ENCODE results near the gene ZNF284. TPM values are rescaled to one million over a fixed set of nuclear protein-coding genes. Genes with fewer than 3 reads are reported as not detected.
A peak's percentile ranks its signal among the peaks of the same experiment; 100 is the strongest.

ZNF284 gene
- total RNA-seq, 2 experiments from 2014 or later = 2.2 to 2.5 TPM

DNA sequence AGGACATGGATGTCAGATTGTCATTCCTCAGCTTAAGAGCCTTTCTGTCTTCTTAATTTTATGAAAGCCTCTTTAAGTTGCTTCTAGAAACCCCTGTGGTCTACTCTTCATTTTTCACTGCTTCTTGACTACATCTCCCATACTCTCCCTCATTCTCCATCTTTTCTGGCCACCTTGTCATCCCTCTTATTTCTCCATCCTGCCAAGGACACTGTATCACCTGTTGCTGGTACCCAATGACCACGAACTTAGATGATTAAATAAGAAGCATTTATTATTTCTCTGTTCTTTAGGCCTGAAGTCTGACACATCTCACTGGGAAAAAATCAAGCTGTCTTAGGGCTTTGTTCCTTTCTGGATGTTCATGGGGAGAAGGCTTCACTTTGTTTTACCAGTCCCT lies 10.9 kb upstream of the ZNF284 start:
- ATAC-seq (no peak), DNase-seq (no peak)
- CTCF ChIA-PET = no interaction called here
- H3K4me3 Mint-ChIP-seq = no peak overlapping the region
- no peaks in the 10 kb centered on the region for H3K27me3 Mint-ChIP-seq (ENCODE audit: low read depth)
- H3K9me3 Mint-ChIP-seq (ENCODE audit: insufficient read depth) = peaks cover 7% of the 10 kb centered on the region
- POLR2A ChIA-PET = no interaction called here
- peaks cover 18% of the 10 kb centered on the region for H3K36me3 Mint-ChIP-seq (ENCODE audit: low read depth)
- H3K27ac Mint-ChIP-seq = no peak overlapping the region
- peaks cover 5% of the 10 kb centered on the region for H3K4me1 Mint-ChIP-seq (ENCODE audit: low read depth)

DNA sequence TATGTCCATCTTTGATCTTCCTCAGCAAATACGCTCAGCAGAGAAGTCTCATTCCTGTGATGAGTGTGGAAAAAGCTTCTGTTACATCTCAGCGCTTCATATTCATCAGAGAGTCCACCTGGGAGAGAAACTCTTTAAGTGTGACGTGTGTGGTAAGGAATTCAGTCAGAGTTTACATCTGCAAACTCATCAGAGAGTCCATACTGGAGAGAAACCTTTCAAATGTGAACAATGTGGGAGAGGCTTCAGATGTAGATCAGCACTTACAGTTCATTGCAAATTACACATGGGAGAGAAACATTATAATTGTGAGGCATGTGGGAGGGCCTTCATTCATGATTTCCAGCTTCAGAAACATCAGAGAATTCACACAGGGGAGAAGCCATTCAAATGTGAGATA lies 5.7 kb upstream of the ZNF284 start:
- no peak for DNase-seq
- Mint-ChIP-seq H3K4me1 (ENCODE audit: low read depth) (peaks cover 4% of the 10 kb centered on the region), H3K9me3 (ENCODE audit: insufficient read depth) (peaks cover 37% of the 10 kb centered on the region), H3K27ac (no peak overlapping the region), H3K4me3 (no peak overlapping the region), H3K27me3 (ENCODE audit: low read depth) (no peaks in the 10 kb centered on the region), H3K36me3 (ENCODE audit: low read depth) (peaks cover 28% of the 10 kb centered on the region)
- no peak for ATAC-seq
- POLR2A ChIA-PET = no interaction called here
- CTCF ChIA-PET = interaction anchor here (0.7 to 2.1 kb wide), 2 partner anchors 11 to 301 kb away, joined by 3 to 4 read pairs; no protein-coding TSS in a partner anchor

DNA sequence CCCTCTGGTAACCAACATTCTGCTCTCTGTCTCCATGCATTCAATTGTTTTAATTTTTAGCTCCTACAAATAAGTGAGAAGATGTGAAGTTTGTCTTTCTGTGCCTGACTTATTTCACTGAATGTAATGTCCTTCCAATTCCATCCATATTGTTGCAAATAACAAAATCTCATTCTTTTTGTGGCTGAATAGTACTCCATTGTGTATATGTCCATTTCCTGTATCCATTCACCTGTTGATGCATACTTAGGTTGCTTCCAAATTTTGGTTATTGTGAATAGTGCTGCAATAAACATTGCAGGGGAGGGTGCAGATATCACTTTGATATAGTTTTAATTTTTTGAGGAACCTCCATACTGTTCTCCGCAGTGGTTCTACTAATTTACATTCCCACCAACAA lies 2.5 kb upstream of the ZNF284 start:
- Mint-ChIP-seq H3K4me3 (no peak overlapping the region), H3K27ac (no peak overlapping the region), H3K9me3 (ENCODE audit: insufficient read depth) (peaks cover 33% of the 10 kb centered on the region), H3K36me3 (ENCODE audit: low read depth) (peaks cover 32% of the 10 kb centered on the region), H3K27me3 (ENCODE audit: low read depth) (no peaks in the 10 kb centered on the region), H3K4me1 (ENCODE audit: low read depth) (peaks cover 23% of the 10 kb centered on the region)
- ChIA-PET POLR2A (no interaction called here), CTCF (no interaction called here)
- DNase-seq (no peak), ATAC-seq (no peak)

DNA sequence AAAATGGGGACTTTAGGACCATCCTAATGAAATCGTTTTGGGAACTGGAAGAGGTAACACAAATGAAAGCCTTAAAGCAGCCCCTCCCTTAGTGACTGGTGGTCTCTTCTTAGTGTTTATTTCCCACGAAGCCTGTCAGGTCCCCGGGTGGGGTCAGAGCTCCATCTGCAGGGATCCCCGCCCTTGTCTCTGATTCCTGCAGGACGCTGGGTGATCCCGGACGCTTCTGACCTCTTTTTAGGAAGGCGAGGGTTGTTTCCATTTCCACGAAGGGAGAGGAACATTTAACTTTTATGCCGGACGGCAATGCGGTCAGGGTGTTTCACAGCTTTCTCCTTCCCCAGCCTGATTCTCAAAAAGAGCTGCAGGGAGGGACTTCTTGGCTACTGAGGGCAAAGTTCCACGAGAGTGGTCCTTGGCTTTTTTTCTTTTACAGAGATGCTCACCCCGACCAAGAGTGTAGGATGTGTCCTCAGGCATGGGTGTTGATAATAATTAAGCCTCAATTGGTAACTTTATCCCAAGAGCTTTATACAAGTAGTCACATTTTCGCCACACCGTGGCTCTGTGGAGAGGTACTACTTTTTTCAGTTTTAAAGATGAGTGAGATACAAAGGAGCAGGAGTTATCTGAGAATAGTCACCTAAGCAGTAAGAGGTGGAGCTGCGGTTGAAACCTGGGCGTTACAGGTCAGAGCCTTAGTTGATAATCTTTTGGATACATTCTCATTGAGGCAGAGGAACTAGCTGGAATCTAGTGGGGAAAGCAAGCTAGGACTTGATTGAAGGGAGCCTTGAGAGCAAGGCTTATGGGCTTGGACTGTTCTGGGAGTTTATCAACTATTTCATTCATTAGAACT lies 813 bp downstream of the ZNF284 start:
- ChIA-PET CTCF (interaction anchor here (1.1 to 1.3 kb wide), 2 partner anchors 22 to 92 kb away, joined by 3 to 8 read pairs; partner anchors contain the start of gene ZNF226), POLR2A (interaction anchor here (0.6 to 1.2 kb wide), 3 partner anchors 14 to 69 kb away, joined by 3 to 4 read pairs (median 3); partner anchors contain the start of gene ZNF224)
- peak overlapping the region; percentile 78 for H3K4me3 Mint-ChIP-seq
- H3K27me3 Mint-ChIP-seq (ENCODE audit: low read depth) = no peaks in the 10 kb centered on the region
- H3K9me3 Mint-ChIP-seq (ENCODE audit: insufficient read depth) = peaks cover 25% of the 10 kb centered on the region
- peak overlapping the region; percentile 77 for H3K27ac Mint-ChIP-seq
- H3K4me1 Mint-ChIP-seq (ENCODE audit: low read depth) = peaks cover 23% of the 10 kb centered on the region
- peaks cover 25% of the 10 kb centered on the region for H3K36me3 Mint-ChIP-seq (ENCODE audit: low read depth)
- DNase-seq (peak; percentile 24), ATAC-seq (no peak)

DNA sequence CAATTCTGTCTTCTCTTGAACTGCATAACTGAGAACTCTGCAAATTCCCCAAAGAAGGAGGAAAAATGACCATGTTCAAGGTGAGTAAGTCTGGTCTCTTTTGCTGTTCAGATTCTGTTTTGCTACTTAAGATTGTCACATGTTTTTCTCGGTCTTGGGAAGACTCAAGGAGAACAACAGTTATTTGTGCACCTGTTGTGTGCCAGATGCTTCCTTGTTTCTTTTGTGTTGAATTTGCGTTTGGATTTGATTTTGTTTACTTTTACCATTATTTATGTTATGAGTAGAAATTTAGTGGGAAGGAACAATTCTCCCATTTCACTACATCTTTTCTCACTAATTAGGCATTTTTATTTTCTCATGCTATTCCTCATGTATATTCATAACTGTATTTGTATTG lies 4.4 kb downstream of the ZNF284 start:
- Mint-ChIP-seq H3K36me3 (ENCODE audit: low read depth) (peaks cover 32% of the 10 kb centered on the region), H3K9me3 (ENCODE audit: insufficient read depth) (peaks cover 11% of the 10 kb centered on the region), H3K4me1 (ENCODE audit: low read depth) (peaks cover 19% of the 10 kb centered on the region), H3K27me3 (ENCODE audit: low read depth) (no peaks in the 10 kb centered on the region), H3K27ac (no peak overlapping the region), H3K4me3 (no peak overlapping the region)
- DNase-seq = no peak
- ChIA-PET POLR2A (no interaction called here), CTCF (no interaction called here)
- ATAC-seq = no peak

DNA sequence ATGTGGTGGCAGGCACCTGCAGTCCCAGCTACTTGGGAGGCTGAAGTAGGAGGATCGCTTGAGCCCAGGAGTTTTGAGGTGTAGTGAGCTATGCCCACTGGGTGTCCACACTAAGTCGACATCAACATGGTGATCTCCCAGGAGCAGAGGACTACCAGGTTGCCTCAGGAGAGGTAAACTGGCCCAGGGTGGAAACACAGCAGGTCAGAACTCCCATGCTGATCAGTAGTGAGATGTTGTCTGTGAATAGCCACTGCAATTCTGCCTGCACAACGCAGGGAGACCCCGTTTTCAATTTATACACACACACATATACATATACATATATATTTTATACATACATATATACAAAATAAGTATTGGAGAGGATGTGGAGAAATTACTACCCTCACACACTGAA lies 20.1 kb downstream of the ZNF284 start:
- H3K27me3 Mint-ChIP-seq (ENCODE audit: low read depth) = no peaks in the 10 kb centered on the region
- no peak overlapping the region for H3K27ac Mint-ChIP-seq
- POLR2A ChIA-PET = no interaction called here
- H3K36me3 Mint-ChIP-seq (ENCODE audit: low read depth) = peaks cover 20% of the 10 kb centered on the region
- peaks cover 9% of the 10 kb centered on the region for H3K4me1 Mint-ChIP-seq (ENCODE audit: low read depth)
- no peak overlapping the region for H3K4me3 Mint-ChIP-seq
- peaks cover 6% of the 10 kb centered on the region for H3K9me3 Mint-ChIP-seq (ENCODE audit: insufficient read depth)
- CTCF ChIA-PET = interaction anchor here (0.9 kb wide), 1 partner anchor 16 kb away, joined by 3 read pairs; no protein-coding TSS in a partner anchor
- ATAC-seq (no peak), DNase-seq (no peak)

DNA sequence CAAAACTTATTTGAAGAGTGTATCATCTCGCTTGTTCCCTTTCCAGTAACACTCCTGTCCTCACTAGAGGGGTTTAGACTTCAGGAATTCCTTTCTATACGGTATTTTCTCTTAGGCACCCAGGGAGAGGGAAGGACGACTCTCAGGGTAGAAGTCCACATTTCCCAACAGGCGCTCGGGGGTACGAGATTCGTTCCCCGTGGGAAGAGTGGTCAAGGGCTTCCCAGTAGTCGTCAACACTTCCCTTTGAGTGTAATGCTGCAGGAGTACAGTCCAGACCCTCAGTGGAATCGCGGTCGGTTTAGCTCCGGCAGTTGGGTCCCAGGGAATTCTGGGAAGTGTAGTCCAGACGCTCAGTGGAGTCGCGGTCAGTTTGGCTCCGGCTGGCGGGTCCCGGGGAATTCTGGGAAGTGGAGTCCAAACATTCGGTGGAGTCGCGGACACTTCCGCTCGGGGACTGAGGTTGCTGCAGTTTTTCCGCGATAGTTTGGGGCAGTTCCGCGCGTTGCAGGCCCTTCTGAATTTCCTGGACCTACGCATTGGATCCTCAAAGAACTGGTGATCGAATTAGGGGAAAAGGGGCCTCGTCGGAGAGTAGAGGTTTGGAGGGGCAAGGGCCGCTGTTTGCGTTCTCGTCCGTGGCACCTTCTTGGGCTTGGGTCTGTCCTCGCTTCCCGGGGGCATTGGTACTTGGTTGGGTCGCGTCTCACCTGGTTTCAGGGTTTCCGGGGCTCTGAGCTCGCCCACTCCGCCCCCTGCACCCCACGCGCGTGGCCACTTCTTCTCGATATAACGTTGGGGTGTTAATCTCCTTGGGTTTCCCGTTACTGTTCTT lies 22.2 kb downstream of the ZNF284 start, which contains the start of gene ZNF224:
Gene ZNF224 (plus strand): TSS at position 431 of the 835 bp plus-strand sequence. CDS start 3,513 bp downstream, outside the sequence.
- peak within 1 kb of the TSS; percentile 82 for H3K27ac Mint-ChIP-seq
- H3K4me1 Mint-ChIP-seq (ENCODE audit: low read depth) = peaks cover 9% of the 10 kb centered on the region
- H3K36me3 Mint-ChIP-seq (ENCODE audit: low read depth) = peaks cover 37% of the 10 kb centered on the region
- peaks cover 12% of the 10 kb centered on the region for H3K9me3 Mint-ChIP-seq (ENCODE audit: insufficient read depth)
- H3K4me3 Mint-ChIP-seq = peak within 1 kb of the TSS; percentile 98
- POLR2A ChIA-PET = interaction anchor here (0.8 to 1.7 kb wide), 6 partner anchors 20 to 193 kb away, joined by 4 to 9 read pairs (median 5); partner anchors contain the start of genes ZNF226, ZNF230 and ZNF234
- CTCF ChIA-PET = interaction anchor here (0.8 to 1.8 kb wide), 14 partner anchors 20 to 426 kb away, joined by 3 to 8 read pairs (median 4); partner anchors contain the start of genes PLAUR, ZNF223, ZNF226 and ZNF227
- DNase-seq (peak; percentile 91), ATAC-seq (peak; percentile 81)
- no peaks in the 10 kb centered on the region for H3K27me3 Mint-ChIP-seq (ENCODE audit: low read depth)

DNA sequence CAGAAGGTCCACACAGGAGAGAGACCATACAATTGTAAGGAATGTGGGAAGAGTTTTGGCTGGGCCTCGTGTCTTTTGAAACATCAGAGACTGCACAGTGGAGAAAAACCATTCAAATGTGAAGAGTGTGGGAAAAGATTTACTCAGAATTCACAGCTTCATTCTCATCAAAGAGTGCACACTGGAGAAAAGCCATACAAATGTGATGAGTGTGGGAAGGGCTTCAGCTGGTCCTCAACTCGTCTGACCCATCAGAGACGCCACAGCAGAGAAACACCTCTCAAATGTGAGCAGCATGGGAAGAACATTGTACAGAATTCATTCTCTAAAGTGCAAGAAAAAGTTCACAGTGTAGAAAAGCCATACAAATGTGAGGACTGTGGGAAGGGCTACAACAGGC lies 35.8 kb downstream of the ZNF284 start:
- H3K27ac Mint-ChIP-seq = no peak overlapping the region
- H3K9me3 Mint-ChIP-seq (ENCODE audit: insufficient read depth) = peaks cover 54% of the 10 kb centered on the region
- H3K27me3 Mint-ChIP-seq (ENCODE audit: low read depth) = no peaks in the 10 kb centered on the region
- H3K4me1 Mint-ChIP-seq (ENCODE audit: low read depth) = peaks cover 9% of the 10 kb centered on the region
- DNase-seq (no peak), ATAC-seq (no peak)
- ChIA-PET POLR2A (interaction anchor here (1.3 kb wide), 1 partner anchor 12 kb away, joined by 5 read pairs; no protein-coding TSS in a partner anchor), CTCF (no interaction called here)
- peaks cover 71% of the 10 kb centered on the region for H3K36me3 Mint-ChIP-seq (ENCODE audit: low read depth)
- H3K4me3 Mint-ChIP-seq = no peak overlapping the region

DNA sequence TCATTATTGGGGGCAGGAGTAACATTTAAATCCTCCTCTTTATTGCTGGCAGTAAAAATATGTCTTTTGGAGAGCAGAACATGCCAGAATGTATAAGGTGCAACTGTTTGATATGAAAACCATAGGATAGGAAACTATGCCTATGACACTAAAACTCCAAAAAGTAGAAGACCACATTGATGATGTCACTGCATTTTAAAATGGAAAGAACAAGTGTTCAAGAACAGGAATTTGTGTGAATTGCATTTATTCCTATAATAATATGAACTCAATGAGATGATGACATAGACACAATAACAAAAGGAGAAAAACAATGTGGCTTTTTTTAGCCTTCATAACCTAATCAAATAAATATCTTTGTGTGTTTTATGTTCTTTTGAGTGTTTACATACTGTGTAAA lies 37.5 kb downstream of the ZNF284 start:
- ChIA-PET CTCF (no interaction called here), POLR2A (no interaction called here)
- peaks cover 56% of the 10 kb centered on the region for H3K36me3 Mint-ChIP-seq (ENCODE audit: low read depth)
- DNase-seq = no peak
- H3K4me1 Mint-ChIP-seq (ENCODE audit: low read depth) = peaks cover 19% of the 10 kb centered on the region
- no peak for ATAC-seq
- H3K9me3 Mint-ChIP-seq (ENCODE audit: insufficient read depth) = peaks cover 48% of the 10 kb centered on the region
- no peaks in the 10 kb centered on the region for H3K27me3 Mint-ChIP-seq (ENCODE audit: low read depth)
- no peak overlapping the region for H3K4me3 Mint-ChIP-seq
- no peak overlapping the region for H3K27ac Mint-ChIP-seq

DNA sequence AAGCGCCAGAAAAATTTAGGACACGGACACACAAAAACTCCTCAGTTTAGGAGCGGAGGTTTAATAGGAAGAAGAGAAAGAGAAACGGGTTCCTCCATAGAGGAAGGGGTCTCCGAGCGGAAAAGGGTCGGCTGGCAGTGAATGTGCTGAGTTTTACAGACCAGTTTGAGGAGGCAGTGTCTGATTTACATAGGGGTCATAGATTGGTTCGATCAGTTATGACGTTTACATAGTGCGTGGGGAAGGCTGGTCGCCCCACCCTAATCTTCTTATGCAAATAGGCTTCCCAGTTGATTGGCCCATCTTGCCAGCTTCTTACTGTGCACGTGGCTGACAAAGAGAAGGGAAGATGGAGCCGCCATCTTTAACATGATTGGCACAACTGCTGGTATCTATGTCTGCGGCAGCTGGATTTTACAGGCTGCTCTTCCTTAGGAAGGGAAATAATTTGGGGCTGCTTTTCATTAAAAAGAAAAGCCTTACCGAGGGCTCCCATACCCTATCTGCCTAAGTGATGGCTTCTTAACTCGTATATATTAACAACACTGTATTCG lies 40.0 kb downstream of the ZNF284 start:
- POLR2A ChIA-PET = no interaction called here
- ATAC-seq = no peak
- no peaks in the 10 kb centered on the region for H3K27me3 Mint-ChIP-seq (ENCODE audit: low read depth)
- peaks cover 33% of the 10 kb centered on the region for H3K9me3 Mint-ChIP-seq (ENCODE audit: insufficient read depth)
- peaks cover 28% of the 10 kb centered on the region for H3K4me1 Mint-ChIP-seq (ENCODE audit: low read depth)
- H3K27ac Mint-ChIP-seq = no peak overlapping the region
- H3K36me3 Mint-ChIP-seq (ENCODE audit: low read depth) = peaks cover 49% of the 10 kb centered on the region
- CTCF ChIA-PET = no interaction called here
- DNase-seq = no peak
- peak overlapping the region; percentile 10 for H3K4me3 Mint-ChIP-seq

DNA sequence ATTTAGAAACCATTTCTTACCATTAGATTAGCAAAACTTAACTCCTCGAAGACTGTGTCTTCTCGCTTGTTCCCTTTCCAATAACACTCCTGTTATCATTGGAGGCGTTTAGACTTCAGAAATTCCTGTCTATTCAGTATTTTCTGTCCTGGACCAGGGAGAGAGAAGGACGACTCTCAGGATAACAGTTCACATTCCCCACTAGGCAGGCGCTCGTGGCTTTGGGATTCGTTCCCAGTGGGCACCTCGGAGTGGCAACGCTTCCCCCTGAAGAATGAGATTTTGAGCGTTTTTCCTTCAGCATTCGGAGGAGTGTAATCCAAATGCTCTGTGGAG lies 40.8 kb downstream of the ZNF284 start:
- H3K4me1 Mint-ChIP-seq (ENCODE audit: low read depth) = peaks cover 28% of the 10 kb centered on the region
- no peaks in the 10 kb centered on the region for H3K27me3 Mint-ChIP-seq (ENCODE audit: low read depth)
- H3K27ac Mint-ChIP-seq = peak overlapping the region; percentile 95
- CTCF ChIA-PET = no interaction called here
- peaks cover 46% of the 10 kb centered on the region for H3K36me3 Mint-ChIP-seq (ENCODE audit: low read depth)
- peak overlapping the region; percentile 99 for H3K4me3 Mint-ChIP-seq
- no peak for DNase-seq
- peaks cover 27% of the 10 kb centered on the region for H3K9me3 Mint-ChIP-seq (ENCODE audit: insufficient read depth)
- POLR2A ChIA-PET = interaction anchor here (0.7 kb wide), 1 partner anchor 18 kb away, joined by 4 read pairs; no protein-coding TSS in a partner anchor
- no peak for ATAC-seq

All from activated CD8-positive, alpha-beta T cell treated with anti-CD3 and anti-CD28 coated beads, Interleukin-2, amount 10 ng/mL, durations not matched to agents 7 days and 5 days (primary cell).